ENCODE measurements around the gene C10orf88. TPM values are rescaled to one million over a fixed set of nuclear protein-coding genes. Genes with fewer than 3 reads are reported as not detected.

C10orf88 gene
- total and polyA plus RNA-seq, 2 of the 13 experiments (the other 11 are each of a cell fraction or from before 2014, with no cell fraction given), result 4.6 to 11.8 TPM

DNA sequence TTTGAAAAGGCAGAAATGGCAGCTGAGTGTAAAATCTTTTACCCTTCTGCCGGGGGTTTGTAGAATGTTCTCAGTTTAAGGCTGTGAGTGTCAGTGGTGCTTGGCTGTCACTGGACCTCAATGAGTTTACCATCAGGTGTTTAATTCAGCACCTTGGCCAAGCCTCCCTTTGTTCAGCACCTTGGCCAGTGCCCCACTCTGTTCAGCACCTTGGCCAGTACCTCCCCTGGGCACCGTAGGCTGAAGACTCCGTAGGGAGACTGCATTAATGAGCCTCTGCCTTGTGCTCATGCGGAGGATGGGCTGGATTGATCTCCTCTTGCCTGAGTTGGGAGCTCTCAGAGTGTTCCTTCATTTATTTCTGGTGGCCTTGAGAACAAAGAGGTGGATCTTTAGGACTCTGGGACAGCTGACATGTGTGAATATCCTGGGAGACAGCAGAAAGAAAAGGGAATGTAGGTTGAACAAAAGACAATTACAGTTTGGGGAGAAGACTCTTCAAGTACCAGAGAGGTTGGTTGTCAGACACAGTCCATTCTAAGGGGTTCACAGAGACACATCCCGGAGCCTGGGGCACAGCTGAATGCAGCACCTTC lies 42.0 kb downstream of the C10orf88 start (continued):
- TF ChIP-seq ZNF101 (CRISPR knock-in tag; IDR thresholded peaks at IDR 0.05; ENCODE audit: borderline replicate concordance, low read depth), result peak; percentile 99
- TF ChIP-seq CEBPB (IDR thresholded peaks at IDR 0.05; ENCODE audit: borderline replicate concordance, low read depth, low read length), result no peak
- peak; percentile 56 for TF ChIP-seq STAG1 (CRISPR knock-in tag; IDR thresholded peaks at IDR 0.05)
- TF ChIP-seq TCF7L2 (IDR thresholded peaks at IDR 0.05; ENCODE audit: low read depth, low read length), result no peak
- TF ChIP-seq TCF12 (IDR thresholded peaks at IDR 0.05), result no peak
- peak; percentile 99 for TF ChIP-seq TCF12 (CRISPR knock-in tag; IDR thresholded peaks at IDR 0.05)
- TF ChIP-seq CHD2 (IDR thresholded peaks at IDR 0.05; ENCODE audit: low read depth, low read length), result no peak
- TF ChIP-seq HOXA3 (CRISPR knock-in tag; IDR thresholded peaks at IDR 0.05), result peak; percentile 98
- TF ChIP-seq ELF1 (CRISPR knock-in tag; IDR thresholded peaks at IDR 0.05), result peak; percentile 86
- TF ChIP-seq, protein P1, sequence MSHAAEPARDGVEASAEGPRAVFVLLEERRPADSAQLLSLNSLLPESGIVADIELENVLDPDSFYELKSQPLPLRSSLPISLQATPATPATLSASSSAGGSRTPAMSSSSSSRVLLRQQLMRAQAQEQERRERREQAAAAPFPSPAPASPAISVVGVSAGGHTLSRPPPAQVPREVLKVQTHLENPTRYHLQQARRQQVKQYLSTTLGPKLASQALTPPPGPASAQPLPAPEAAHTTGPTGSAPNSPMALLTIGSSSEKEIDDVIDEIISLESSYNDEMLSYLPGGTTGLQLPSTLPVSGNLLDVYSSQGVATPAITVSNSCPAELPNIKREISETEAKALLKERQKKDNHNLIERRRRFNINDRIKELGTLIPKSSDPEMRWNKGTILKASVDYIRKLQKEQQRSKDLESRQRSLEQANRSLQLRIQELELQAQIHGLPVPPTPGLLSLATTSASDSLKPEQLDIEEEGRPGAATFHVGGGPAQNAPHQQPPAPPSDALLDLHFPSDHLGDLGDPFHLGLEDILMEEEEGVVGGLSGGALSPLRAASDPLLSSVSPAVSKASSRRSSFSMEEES (CRISPR knock-in tag; IDR thresholded peaks at IDR 0.05), result peak; percentile 100
- TF ChIP-seq ZNF354B (CRISPR knock-in tag; IDR thresholded peaks at IDR 0.05), result peak; percentile 100
- no peak for TF ChIP-seq NR2F2 (IDR thresholded peaks at IDR 0.05; ENCODE audit: borderline replicate concordance, low read depth)
- peak; percentile 84; the same call in 1 of the 2 replicates for TF ChIP-seq ZNF121 (CRISPR knock-in tag; IDR thresholded peaks at IDR 0.05)
- TF ChIP-seq, protein P2, sequence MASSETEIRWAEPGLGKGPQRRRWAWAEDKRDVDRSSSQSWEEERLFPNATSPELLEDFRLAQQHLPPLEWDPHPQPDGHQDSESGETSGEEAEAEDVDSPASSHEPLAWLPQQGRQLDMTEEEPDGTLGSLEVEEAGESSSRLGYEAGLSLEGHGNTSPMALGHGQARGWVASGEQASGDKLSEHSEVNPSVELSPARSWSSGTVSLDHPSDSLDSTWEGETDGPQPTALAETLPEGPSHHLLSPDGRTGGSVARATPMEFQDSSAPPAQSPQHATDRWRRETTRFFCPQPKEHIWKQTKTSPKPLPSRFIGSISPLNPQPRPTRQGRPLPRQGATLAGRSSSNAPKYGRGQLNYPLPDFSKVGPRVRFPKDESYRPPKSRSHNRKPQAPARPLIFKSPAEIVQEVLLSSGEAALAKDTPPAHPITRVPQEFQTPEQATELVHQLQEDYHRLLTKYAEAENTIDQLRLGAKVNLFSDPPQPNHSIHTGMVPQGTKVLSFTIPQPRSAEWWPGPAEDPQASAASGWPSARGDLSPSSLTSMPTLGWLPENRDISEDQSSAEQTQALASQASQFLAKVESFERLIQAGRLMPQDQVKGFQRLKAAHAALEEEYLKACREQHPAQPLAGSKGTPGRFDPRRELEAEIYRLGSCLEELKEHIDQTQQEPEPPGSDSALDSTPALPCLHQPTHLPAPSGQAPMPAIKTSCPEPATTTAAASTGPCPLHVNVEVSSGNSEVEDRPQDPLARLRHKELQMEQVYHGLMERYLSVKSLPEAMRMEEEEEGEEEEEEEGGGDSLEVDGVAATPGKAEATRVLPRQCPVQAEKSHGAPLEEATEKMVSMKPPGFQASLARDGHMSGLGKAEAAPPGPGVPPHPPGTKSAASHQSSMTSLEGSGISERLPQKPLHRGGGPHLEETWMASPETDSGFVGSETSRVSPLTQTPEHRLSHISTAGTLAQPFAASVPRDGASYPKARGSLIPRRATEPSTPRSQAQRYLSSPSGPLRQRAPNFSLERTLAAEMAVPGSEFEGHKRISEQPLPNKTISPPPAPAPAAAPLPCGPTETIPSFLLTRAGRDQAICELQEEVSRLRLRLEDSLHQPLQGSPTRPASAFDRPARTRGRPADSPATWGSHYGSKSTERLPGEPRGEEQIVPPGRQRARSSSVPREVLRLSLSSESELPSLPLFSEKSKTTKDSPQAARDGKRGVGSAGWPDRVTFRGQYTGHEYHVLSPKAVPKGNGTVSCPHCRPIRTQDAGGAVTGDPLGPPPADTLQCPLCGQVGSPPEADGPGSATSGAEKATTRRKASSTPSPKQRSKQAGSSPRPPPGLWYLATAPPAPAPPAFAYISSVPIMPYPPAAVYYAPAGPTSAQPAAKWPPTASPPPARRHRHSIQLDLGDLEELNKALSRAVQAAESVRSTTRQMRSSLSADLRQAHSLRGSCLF (CRISPR knock-in tag; IDR thresholded peaks at IDR 0.05; ENCODE audit: borderline replicate concordance), result peak; percentile 100
- TF ChIP-seq, protein P3, sequence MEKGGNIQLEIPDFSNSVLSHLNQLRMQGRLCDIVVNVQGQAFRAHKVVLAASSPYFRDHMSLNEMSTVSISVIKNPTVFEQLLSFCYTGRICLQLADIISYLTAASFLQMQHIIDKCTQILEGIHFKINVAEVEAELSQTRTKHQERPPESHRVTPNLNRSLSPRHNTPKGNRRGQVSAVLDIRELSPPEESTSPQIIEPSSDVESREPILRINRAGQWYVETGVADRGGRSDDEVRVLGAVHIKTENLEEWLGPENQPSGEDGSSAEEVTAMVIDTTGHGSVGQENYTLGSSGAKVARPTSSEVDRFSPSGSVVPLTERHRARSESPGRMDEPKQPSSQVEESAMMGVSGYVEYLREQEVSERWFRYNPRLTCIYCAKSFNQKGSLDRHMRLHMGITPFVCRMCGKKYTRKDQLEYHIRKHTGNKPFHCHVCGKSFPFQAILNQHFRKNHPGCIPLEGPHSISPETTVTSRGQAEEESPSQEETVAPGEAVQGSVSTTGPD (CRISPR knock-in tag; IDR thresholded peaks at IDR 0.05), result peak; percentile 96
- TF ChIP-seq HNRNPL (IDR thresholded peaks at IDR 0.05; ENCODE audit: low read depth, low read length), result no peak
- TF ChIP-seq, protein P4, sequence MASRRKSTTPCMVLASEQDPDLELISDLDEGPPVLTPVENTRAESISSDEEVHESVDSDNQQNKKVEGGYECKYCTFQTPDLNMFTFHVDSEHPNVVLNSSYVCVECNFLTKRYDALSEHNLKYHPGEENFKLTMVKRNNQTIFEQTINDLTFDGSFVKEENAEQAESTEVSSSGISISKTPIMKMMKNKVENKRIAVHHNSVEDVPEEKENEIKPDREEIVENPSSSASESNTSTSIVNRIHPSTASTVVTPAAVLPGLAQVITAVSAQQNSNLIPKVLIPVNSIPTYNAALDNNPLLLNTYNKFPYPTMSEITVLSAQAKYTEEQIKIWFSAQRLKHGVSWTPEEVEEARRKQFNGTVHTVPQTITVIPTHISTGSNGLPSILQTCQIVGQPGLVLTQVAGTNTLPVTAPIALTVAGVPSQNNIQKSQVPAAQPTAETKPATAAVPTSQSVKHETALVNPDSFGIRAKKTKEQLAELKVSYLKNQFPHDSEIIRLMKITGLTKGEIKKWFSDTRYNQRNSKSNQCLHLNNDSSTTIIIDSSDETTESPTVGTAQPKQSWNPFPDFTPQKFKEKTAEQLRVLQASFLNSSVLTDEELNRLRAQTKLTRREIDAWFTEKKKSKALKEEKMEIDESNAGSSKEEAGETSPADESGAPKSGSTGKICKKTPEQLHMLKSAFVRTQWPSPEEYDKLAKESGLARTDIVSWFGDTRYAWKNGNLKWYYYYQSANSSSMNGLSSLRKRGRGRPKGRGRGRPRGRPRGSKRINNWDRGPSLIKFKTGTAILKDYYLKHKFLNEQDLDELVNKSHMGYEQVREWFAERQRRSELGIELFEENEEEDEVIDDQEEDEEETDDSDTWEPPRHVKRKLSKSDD (CRISPR knock-in tag; IDR thresholded peaks at IDR 0.05; ENCODE audit: low read depth), result peak; percentile 99
- TF ChIP-seq NBN (conservative IDR thresholded peaks at IDR 0.05), result no peak
- TF ChIP-seq SMC3 (IDR thresholded peaks at IDR 0.05; ENCODE audit: low read length), result 0 out of 2 replicates have a peak, but pooled peaks have one; percentile 15
- TF ChIP-seq BHLHE40 (IDR thresholded peaks at IDR 0.05; ENCODE audit: low read length), result no peak
- TF ChIP-seq TRIM24 (CRISPR knock-in tag; IDR thresholded peaks at IDR 0.05), result no peak
- peak; percentile 100 for TF ChIP-seq TGIF2 (CRISPR knock-in tag; IDR thresholded peaks at IDR 0.05)

All from HepG2 (cell line).